Stimulated activated CD8-positive, alpha-beta memory T cell treated with anti-CD3 and anti-CD28 coated beads, Interleukin-4, amount 100 ng/mL, for 48 hours (primary cell): ENCODE measurements around the gene OLFM1.
"Not testable (repeated sequence)": the region's sequence is repeated elsewhere in the genome, so short reads cannot be mapped to it uniquely, and the experiment has no call there.

Source experiments
- DNase-seq: peaks from one replicate; pipeline ENCODE4 v3.0.0-alpha.2; 2020

The OLFM1 gene

DNA sequence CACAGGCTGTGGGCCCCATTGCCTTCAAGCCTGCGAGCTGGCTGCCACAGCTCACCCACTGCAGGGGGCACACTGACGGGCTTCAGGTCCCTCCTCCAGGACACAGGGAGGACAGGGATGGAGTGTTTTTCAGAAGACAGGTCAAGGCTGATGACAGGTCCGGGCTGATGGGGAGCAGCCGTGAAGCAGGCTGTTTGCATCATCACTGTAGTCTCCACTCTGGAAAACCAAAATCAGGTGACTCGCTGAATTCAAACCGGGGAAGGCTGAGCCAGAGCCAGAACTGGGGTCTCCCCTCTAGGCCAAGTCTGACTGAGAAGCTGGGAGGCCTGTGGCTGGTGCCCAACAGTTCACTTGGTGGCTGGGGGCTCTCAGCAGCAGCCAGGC, 48.5 kb downstream of the OLFM1 start:
- DNase-seq: no peak

DNA sequence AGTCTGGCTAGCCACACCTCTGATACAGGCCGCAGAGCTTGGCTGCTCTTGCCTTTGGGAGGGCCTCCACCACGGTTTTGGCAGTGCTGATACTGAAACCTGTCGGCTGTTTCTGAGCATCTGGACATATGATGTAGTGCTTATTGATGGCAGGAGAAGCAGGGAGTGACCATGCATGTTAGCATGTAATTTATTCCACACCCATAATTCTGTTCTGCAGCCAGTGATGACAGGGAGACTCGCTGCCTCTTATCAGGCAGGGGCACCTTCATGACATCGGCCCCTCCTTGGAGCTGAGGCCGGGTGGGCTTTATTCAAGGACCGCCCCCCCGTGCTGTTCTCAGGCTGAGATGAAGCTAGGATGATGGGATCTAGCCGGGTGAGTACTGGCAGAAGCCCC, 49.0 kb downstream of the OLFM1 start:
- DNase-seq: no peak

DNA sequence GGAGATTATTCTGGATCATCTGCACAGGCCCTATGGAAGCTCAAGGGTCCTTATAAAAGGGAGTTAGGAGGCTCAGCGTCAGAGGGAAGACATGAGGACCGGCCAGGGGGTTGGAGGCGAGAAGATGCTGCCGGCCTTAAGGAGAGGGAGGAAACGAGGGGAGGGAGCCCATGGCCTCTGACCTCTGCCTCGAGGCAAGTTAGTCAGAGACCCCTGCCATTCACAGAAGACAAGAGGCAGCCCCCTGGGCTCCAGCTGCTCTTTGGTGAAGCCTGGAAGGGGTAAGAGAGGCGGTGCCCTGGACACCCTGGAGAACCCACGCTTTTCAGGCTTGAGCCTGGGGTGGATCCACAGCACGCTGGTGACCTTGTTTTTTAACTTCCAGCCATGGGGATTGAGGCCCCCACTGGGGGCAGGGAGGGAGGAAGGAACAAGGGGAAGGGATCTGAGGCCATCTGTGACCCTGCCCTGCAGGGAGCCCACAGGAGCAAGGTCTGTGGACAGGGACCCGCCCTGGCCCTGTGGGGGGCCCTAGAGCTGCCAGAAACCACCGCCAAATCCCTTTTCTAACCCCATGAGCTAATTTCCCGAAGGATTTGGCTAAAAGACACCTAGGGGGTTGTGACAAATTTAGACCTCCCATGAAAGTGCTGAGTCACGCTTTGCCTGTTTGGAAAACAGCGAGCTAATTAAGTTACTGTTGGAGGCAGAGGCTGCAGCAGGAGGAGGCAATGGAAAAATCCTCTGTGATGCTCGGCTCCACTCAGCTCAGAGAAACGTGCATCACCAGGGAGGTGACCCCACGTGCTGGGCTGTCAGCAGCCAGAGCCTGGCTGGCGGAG, 49.7 kb downstream of the OLFM1 start:
- DNase-seq: no peak

DNA sequence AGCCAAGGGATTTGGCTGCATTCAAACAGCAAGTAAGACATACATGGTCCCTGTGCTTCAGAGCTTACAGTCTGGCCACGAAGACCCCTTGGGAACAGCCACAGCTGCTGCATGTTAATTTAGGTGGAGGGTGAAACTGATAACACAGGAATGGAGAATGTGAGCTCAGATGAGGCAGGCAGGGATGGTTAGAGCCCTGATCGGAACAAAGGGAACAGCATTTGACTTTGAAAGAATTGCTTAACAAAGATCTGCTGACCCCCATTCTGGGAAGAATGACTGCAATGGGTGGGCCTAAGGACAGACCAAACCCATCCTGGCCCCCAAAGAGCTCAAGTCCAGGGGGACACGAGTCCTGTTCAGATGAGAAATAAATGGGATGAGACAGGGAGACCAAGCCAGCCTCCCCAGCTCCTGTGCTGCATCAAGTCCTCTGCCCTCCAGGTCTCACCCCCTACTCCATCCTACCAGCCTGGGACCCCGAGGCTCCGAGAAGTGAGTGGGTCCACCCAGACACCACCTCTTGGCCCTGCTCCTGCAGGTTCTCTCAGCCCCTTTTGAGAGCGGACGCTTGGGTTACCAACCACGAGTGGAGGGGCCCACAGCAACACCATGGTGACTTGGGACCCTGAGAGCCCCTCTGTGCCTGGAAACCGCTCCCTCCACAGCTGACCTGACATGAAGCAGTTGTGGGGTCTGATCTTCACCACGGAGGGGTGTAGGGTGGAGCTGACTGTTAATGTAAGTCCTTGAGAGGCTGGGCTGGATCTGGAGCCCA, 50.8 kb downstream of the OLFM1 start:
- no peak for DNase-seq

DNA sequence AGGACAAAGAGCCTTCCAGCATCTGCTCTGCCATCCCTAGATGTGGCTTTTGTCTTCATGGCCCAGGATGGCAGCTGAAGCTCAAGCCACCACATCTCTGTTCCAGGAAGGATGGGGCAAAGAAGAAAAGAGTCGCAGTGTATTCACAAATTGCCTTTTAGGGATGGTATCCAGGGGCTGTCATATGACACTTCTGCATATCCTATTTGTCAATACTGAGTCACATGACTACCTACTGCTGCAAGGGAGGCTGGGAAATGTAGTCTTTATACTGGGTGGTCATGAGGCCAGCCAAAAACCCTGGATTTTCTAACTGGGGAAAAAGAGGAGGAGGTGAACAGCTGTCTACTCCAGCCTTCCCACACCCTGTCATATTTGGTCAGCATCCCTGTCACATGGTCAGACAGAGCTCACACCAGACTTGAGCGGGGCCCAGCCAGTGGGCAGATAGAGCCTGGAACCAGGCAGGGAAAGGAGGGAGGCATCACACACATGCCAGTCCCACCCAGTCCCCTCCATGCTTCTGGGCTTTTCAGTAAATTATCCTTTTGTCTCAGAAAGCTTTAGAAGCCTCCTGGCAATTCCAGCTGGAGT, 52.0 kb downstream of the OLFM1 start:
- no peak for DNase-seq

DNA sequence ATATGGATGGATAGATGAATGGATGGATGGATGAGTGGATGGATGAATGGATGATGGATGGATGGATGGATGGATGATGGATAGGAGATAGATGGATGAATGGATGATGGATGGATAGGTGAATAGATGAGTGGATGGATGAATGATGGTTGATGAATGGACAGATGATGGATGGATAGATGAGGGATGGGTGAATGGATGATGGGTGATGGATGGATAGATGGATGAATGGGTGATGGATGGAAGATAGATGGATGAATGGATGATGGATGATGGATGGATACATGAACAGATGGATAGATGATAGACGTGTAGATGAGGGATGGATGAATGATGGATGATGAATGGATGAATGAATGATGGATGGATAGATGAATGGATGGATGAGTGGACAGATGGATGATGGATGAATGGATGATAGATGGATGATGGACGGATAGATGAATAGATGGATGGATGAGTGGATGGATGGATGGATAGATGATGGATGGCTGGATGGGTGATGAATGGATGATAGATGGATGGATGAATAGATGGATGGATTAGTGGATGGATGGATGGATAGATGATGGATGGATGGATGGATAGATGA, 53.8 kb downstream of the OLFM1 start:
- no peak for DNase-seq

DNA sequence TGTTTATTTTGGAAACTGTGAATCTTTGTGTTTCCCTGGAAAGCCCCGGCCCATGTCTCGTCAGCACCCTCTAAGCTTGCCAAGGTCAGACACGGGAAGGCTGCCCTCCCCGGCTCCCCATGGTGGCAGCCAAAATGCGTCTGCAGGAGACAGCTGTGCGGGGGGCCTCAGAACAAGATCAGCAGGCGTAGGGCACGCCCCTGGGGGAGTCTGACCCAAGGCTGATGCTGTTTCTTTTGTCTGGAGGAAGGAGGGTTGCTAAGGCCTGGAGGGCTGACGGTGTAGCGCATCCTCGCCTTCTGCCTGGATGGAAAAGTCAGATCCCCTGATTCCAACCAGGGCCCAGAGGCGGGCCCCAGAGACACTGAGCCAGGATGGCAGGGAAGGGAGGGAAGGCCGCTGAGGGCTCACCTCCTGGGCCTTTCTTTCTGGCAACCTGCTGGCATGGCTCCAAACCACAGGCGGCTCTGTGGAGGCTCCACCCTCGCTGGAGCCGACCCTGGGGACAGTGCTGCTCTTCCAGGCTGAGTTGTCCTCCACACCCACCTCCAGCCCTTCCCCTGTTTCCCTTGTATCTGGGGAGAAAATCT, 57.2 kb downstream of the OLFM1 start:
- no peak for DNase-seq

DNA sequence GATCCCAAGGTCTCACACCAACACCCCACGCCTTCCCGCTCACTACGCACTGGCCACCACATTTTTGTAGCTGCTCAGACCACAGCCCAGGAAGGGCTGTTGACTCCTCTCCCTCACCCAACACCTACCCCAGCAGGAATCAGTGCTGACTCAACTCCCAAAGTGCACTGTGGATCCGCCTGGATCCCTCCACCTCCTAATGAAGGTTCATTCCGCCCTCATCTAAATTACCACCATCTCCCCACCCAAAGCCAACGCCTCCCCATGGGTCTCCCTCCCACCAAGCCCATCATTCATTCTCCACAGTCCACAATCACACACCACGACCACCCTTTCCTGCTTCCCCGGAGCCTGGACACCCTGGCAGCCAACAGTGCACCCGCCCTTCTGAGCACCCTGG, 57.8 kb downstream of the OLFM1 start:
- DNase-seq: no peak

DNA sequence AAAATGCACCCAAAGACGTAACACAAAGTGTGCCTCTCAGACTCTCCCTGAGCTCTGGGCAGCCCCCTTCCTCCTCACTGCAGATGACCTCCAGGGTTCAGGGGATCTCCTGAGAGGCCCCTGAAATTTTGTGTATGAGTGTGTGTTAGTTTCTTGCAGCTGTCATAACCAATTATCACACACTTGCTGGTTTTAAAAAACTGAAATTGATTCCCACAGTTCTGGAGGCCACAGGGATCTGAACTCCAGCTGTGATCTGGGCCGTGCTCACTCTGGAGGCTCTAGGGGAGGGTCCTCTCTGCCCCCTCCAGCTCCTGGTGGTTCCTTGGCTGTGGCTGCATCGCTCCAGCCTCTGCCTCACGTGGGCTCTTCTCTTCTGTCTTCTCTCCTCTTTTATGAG, 58.8 kb downstream of the OLFM1 start:
- no peak for DNase-seq

DNA sequence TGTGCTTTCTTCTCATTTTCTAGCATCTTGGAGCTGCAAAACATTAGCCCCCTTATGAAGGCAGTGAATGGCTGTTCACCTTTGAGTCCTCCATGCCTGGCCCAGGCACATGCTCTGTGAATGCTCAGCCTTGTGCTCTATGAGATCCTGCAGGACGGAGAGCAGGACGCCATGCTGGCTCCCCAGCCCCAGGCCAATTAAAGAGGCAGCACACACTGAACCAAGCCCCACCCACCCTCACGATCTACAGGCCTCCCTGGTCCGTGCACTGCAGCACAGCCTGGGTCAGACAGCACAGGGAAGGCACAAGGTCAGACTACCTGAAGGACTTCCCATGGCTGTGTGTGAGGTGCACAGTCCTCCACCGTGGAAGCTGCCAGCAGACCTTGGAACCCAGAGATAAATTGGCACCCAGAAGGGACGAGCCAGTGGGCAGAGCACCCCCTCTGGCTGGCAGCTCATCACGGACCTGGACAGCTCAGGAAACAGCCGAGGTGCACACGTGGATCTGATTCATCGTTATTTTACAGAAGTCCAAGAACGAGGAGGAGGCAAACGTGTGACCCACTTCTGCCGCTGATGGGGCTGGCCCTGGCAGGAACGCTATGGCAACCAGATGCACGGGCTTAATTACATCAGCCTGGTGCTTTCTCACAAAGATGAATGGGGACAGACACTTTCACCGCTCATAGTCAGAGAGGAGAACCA, 59.5 kb downstream of the OLFM1 start:
- no peak for DNase-seq

DNA sequence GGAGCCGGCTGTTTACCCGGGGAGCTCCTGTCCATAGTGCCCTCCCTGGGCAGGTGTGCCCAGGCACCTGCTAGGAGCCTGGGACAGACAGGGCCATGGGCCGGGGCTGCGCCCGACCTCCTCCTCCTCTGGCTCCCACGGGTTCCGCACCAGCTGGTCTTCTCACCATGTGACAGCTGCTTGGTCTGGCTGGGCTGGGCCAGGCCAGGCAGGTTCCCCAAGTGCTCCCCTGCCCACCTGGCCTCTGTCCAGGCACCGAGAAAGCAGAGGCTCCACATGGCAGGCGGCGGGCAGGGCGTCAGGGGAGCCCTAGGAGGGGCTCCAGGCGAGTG, 60.0 kb downstream of the OLFM1 start:
- no peak for DNase-seq

DNA sequence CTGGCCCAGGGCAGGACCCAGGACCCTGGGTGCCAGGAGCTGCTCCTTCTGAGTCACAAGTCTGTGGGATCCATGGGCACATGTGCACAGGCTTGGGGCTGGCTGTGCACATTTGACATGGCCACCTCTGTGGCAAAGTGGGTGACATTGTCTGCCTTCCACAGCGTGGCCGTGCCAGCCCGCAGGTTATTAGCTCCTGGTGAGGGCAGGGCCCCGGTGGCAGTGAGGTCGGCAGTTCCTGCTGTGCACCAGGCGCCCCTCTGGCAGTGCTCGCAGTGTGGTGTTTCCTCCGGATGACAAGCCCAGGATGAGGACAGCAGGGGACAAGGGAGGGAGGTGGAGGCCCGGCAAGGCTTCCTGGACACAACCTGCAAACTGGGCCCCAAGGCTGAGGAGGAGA, 60.5 kb downstream of the OLFM1 start:
- DNase-seq: no peak

DNA sequence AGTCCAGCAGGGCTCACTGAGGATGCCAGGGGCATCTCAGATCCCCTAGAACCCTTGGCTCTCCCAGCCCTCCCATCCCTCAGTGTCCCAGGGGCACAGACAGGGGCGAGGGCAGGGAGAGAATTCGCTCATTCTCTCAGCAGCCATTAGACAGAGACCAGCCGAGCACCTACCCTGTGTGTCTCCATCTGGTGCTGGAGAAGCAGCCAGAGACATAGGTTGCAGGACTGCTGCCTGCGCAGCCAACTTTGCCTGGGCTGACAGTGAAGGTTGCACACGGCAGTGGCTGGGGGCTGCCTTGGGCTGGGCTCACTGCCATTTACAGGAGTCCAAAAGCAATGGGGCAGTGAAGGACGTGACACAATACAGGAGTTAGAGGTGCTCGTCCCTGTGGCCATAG, 60.9 kb downstream of the OLFM1 start:
- DNase-seq: no peak

DNA sequence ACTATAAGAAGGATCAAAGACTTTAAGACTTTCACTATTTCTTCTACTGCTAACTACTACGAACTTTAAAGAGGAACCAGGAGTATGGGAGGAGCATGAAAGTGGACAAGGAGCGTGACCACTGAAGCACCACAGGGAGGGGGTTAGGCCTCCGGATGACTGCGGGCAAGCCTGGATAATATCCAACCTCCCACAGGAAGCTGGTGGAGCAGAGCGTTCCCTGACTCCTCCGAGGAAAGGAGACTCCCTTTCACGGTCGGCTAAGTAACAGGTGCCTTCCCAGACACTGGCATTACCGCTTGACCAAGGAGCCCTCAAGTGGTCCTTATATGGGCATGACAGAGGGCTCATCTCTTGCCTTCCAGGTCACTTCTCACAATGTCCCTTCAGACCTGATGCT, 62.4 kb downstream of the OLFM1 start:
- DNase-seq: not testable (repeated sequence)

DNA sequence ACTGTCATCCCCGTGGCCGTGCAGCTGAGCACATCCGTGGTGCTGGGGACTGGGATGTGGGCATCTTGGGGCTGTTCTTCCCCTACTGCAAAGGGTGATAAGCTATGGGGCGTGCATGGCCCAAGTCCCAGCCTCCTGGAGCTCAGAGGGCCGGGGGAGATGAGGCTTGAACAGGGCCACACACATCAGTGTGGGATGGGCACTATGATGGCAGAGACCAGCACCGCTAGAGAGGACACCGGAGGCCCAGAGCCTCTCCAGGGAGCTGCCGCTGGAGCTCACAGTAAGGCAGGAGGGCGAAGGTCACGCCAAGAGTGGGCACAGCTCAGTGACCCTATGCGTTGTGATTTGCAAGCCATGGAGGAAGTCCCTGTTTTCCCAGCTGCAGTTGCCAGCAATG, 63.5 kb downstream of the OLFM1 start:
- no peak for DNase-seq

DNA sequence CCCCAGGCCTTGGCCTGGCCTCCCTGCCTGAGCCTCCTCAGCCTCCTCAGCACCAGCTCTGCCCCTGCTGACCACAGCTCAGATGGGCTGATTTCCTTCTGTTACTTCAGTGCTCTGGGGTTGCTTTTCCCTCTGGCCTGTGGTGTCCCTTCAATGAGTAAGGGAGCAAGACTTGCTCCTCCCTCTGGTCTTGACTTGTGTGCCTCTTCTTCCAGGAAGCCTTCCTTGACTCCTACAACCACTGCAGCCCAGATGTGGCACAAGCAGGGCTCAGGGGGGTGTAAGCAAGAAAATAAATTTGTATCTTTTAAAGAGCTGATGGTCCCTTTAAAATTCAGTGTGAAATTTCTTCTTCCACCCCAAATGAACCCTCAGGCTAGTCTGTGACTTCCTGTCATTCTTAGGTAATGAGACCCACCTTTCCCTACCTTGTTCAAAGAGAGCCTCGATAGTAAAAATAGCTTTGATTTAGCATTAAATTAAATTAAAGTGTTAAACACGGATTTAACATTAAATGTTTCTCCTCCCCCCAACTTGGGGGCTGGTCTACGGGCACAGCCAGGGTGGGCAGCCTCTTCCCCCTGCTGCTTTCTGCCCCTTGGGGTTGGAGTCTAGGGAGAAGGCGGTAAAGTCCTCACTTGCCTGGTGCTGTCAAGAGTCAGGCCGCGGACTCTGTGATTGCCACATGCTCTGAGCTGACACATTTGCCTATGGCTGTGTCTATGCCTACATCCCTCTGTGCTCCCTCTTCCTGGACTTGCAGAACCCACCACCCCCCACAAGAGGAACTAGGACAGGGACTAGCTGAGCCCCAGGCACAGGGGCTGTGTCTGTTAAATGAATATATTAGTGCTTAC, 64.5 kb downstream of the OLFM1 start:
- DNase-seq: no peak

DNA sequence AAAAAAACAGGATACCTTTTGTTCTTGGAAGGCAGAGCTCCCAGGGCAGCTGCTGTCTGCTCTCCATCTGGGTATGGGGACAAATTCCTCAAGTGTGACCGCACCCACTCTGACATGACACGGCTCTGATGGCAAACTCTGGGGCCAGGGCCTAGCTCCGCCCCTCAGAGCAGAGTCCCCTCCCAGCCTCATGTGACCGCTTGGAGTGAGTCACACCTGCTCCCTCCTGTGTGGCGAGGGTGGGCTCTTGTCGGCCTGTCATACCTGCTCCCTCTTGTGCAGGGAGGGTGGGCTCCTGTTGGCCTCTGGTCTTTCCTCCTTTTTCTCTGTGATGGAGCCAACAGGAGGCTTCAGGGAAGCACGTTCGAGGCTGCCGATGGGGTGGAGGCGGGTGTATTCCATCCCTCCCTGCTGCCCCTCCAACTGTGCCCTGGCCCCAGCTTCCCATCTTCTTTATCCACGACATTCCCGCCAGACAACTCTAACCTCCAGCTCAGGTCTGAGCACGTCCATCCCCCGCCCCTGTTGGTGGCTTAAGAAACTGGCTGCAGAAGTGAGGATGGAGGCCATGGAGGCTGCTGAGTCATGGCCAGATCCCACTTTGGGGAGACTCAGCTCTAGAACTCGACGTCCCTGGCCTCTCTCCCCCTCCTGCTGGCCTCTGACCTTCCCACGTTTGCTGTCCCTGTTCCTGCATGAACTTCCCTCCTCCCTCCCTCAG, 65.3 kb downstream of the OLFM1 start:
- DNase-seq: no peak

DNA sequence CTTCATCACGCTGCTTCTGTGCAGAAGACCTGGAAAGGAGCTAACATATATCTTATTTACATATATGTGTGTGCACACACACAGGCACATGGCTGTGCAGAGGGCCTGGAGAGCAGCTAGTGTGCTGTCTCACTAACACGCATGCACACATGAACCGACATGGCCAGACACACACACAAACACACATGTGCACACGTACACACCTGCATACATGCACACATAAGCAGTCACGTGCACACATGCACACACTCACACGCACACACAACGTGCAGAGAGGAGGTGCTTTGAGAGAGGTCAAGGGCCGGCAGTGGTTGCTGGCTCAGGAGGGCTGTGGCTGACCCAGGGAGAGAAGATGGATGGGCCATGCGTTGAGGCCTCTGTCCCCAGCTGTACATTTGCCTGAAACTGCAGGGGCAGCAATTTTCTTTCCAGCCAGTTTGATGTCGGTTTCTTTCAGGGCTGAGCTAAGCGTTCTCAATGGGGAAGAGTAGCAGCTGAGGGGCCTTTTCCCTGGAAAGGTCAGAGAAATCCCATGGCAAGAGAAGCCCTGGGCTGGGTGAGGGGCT, 66.7 kb downstream of the OLFM1 start:
- DNase-seq: no peak

DNA sequence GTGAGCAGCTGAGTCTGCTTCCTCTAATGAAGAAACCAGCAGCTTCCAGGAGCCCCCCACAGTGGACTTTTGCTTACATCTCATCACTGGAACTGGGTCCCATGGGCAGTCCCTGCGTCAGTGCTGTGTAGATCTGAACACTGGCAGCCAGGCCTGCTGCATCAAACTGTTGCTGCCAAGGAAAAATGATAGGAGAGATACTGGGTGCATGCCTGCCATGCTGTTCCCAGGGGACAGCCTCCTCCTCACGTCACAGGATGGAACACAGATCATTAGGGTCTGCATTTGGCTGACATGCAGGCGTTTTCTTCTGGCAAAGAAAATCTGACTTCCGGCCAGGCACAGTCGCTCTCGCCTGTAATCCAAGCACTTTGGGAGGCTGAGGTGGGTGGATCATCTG, 67.9 kb downstream of the OLFM1 start:
- DNase-seq: no peak
